EH (cell line): ENCODE data around the gene NOMO2.
"Not testable (repeated sequence)": the region's sequence is repeated elsewhere in the genome, so short reads cannot be mapped to it uniquely, and the experiment has no call there.

Experiments used
- DNase-seq: peaks from one replicate; pipeline ENCODE4 v3.0.0-alpha.2; 2015; ENCODE audit warnings: low read depth

The NOMO2 gene, protein sequence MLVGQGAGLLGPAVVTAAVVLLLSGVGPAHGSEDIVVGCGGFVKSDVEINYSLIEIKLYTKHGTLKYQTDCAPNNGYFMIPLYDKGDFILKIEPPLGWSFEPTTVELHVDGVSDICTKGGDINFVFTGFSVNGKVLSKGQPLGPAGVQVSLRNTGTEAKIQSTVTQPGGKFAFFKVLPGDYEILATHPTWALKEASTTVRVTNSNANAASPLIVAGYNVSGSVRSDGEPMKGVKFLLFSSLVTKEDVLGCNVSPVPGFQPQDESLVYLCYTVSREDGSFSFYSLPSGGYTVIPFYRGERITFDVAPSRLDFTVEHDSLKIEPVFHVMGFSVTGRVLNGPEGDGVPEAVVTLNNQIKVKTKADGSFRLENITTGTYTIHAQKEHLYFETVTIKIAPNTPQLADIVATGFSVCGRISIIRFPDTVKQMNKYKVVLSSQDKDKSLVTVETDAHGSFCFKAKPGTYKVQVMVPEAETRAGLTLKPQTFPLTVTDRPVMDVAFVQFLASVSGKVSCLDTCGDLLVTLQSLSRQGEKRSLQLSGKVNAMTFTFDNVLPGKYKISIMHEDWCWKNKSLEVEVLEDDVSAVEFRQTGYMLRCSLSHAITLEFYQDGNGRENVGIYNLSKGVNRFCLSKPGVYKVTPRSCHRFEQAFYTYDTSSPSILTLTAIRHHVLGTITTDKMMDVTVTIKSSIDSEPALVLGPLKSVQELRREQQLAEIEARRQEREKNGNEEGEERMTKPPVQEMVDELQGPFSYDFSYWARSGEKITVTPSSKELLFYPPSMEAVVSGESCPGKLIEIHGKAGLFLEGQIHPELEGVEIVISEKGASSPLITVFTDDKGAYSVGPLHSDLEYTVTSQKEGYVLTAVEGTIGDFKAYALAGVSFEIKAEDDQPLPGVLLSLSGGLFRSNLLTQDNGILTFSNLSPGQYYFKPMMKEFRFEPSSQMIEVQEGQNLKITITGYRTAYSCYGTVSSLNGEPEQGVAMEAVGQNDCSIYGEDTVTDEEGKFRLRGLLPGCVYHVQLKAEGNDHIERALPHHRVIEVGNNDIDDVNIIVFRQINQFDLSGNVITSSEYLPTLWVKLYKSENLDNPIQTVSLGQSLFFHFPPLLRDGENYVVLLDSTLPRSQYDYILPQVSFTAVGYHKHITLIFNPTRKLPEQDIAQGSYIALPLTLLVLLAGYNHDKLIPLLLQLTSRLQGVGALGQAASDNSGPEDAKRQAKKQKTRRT

DNA sequence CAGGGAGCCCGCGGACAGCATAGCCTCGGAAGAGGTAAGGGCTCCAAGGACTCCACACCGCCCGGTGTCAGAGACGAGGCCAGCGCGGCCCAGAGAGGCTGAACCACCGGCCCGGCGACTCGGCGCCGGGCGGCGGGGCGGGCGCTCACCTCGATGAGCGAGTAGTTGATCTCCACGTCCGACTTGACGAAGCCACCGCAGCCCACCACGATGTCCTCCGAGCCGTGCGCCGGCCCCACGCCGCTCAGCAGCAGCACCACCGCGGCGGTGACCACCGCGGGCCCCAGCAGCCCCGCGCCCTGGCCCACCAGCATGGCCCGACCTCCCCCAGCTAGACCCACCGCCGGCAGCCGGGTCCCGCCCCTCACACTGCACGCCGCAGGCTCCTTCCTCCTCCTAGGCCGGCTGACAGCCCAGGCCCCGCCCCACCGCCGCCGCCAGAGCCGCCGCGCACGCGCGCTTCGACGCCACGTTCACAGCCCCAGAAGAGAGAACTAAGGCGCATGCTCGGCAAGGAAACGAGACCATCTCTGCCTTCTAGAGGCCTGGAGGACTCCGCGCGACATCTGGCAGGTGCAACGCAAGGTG is at the start of gene NOMO2:
Gene NOMO2 (minus strand): TSS at position 371 of the 588 bp plus-strand sequence. CDS start 57 bp downstream, at position 314.
- peak; percentile 35 for DNase-seq

DNA sequence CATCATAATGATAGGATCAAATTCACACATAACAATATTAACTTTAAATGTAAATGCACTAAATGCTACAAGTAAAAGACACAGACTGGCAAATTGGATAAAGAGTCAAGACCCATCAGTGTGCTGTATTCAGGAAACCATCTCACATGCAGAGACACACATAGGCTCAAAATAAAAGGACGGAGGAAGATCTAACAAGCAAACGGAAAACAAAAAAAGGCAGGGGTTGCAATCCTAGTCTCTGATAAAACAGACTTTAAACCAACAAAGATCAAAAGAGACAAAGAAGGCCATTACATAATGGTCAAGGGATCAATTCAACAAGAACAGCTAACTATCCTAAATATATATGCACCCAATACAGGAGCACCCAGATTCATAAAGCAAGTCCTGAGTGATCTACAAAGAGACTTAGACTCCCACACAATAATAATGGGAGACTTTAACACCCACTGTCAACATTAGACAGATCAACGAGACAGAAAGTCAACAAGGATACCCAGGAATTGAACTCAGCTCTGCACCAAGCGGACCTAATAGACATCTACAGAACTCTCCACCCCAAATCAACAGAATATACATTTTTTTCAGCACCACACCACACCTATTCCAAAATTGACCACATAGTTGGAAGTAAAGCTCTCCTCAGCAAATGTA is 48.4 kb upstream of the NOMO2 start:
- DNase-seq = not testable (repeated sequence)

DNA sequence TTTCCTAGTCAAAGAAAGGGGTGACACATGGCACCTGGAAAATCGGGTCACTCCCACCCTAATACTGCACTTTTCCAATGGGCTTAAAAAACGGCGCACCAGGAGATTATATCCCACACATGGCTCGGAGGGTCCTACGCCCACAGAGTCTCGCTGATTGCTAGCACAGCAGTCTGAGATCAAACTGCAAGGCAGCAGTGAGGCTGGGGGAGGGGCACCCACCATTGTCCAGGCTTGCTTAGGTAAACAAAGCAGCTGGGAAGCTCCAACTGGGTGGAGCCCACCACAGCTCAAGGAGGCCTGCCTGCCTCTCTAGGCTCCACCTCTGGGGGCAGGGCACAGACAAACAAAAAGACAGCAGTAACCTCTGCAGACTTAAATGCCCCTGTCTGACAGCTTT is 46.4 kb upstream of the NOMO2 start:
- DNase-seq = not testable (repeated sequence)

DNA sequence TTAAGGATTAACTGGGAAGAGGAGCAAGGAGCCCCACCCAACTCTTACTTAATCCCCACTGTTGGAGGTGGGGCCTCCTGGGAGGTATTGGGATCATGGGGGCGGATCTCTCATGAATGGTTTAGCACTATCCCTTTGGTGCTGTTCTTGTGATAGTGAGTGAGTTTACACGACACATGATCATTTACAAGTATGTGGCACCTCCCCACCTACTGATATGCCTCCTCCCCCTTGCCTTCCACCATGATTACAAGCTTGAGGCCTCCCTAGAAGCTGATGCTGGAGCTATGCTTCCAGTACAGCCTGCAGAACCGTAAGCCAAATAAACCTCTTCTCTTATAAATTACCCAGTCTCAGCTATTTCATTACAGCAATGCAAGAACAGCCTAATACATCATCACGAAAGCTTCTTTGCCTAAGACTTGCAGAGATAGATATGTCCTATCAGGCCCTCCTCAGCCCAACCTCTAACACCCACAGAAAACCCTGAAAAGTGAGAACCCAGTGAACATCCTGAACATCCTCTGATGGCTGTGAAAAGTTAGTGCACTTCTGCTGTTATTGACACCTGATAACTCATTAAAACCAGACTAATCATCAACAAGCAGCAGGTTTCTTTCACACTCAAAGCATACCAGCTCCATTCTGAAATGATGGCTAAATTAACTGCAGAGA is 41.8 kb upstream of the NOMO2 start:
- DNase-seq = not testable (repeated sequence)

DNA sequence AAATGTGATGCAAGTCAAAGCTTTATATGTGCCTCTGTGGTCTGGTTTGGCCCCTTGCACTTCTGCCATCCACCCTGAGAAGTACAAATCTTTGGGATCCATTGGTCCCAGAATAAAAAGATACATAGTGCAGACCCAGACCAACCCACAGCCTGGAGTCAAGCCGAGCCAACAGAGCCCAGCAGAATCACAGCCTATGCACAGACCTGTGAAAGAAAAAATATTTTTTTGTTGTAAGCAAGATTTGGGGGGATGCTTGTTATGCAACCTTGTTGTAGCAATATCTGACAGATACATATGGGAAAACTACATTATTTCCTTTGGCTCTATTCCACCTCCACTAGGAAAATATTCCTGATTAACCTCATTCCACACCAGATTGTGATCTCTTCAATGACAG is 36.7 kb upstream of the NOMO2 start:
- not testable (repeated sequence) for DNase-seq

DNA sequence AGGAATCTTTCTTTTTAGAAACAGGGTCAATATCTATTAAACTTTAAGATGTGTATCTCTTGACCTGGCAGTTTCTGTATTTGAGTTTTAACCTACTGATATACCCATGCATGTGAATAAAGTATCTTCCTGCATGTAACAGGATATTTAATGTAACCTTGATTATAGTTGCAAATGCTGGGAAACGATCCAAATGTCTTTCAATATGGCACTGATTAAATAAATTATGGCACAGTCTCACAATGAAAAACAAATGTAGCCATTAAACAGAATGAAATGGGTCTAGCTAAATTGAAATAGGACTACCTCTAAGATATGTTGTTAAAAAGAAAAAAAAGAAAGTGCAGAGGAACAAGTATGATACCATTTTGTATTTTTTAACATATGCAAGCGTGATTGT is 35.8 kb upstream of the NOMO2 start:
- not testable (repeated sequence) for DNase-seq

DNA sequence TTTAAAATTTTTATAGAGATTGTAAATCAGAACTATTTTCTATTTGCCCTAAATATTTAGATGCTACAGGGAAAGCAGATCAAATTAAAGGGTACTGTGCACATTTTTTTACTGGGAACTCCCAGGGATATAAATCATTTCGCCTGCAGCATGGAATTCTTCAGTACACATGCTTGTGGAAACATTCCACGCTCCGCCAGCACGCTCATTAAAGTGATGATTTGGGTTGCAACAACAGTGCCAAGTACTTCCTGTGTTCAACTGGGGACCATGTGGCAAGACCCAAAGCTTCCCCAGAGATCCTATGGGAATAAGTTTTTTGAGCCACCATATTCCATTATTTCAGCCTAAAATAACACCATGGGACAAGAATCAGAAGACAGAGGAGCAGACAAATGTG is 35.4 kb upstream of the NOMO2 start:
- peak; percentile 54 for DNase-seq

DNA sequence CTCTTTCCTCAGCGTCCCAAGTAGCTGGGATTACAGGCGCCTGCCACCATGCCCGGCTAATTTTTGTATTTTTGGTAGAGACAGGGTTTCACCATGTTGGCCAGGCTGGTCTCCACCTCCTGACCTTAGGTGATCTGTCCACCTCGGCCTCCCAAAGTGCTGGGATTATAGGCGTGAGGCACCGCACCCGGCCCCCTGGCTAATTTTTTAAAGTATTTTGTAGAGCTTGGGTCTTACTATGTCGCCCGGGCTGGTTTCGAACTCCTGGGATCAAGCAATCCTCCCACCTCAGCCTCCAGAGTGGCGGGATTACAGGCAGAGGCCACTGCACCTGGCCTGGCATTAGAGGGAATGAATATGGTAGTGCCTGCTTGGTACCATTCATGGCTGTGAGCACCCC is 33.9 kb upstream of the NOMO2 start:
- not testable (repeated sequence) for DNase-seq

DNA sequence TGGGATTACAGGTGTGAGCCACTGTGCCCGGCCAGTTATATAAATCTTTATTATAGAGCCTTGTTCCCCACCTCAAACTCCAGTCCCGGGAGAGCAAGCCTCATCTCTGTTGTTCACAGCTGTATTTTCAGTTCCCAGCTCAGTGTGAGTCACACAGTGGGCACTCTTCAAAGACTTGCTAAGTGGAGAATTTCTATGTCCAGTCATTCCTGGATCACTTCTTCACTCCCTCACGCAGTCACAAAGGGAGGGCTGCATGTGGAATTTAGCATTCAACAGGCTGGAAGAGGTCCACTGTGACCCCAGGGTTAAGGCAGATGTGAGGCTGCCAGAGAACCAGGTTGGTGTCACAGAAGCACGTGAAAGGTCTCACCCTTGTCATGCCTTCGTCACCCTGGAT is 33.0 kb upstream of the NOMO2 start:
- peak; percentile 65 for DNase-seq

DNA sequence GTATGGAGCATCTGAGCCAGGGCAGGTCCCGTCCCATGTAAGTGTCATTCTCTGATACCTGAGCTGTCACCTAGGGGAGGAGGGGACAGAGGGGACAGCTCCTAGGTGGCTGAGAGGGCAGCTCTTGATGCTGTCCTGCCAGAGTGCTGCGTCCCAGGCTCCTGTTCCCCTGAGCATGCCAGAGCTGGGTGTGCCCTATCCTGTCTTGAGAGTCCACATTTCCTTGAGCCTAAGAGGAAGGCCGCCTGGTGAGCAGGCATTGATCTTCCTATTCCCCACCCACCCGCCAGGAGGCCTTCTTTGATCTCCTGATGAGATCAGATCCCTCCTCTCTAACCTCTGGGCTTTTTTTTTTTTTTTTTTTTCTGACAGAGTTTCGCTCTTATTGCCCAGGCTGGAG is 32.0 kb upstream of the NOMO2 start:
- not testable (repeated sequence) for DNase-seq

DNA sequence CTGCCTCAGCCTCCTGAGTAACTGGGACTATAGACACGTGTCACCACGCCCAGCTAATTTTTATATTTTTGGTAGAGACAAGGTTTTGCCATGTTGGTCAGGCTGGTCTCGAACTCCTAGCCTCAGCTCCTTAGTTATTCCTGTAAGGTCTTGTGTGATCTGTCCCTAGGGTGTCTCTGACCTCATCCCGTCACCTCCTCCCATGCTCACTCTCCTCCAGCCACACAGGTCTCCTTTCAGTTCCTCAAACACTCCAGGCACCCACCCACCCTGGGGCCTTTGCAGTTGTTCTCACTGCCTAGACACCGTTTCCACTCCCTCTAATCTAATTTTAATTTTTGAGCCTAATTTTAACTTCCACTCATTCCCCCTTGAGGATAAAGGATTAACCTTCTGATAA is 31.1 kb upstream of the NOMO2 start:
- DNase-seq = not testable (repeated sequence)

DNA sequence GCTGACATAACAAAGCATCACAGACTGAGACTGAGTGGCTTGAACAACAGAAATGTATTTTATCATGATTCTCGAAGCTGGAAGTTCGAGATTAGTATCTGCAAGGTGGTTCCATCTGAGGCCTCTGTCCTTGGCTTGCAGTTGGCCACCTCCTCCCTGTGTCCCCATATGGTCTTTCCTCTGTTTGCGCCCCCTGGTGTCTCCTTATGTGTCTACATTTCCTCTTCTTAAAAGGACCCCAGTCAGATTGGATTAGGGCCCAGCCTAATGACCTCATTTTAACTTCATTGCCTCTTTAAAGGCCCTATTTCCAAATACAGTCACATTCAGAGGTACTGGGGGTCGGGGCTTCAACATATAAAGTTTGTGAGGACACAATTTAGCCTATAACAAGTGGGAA is 30.0 kb upstream of the NOMO2 start:
- DNase-seq = peak; percentile 47

DNA sequence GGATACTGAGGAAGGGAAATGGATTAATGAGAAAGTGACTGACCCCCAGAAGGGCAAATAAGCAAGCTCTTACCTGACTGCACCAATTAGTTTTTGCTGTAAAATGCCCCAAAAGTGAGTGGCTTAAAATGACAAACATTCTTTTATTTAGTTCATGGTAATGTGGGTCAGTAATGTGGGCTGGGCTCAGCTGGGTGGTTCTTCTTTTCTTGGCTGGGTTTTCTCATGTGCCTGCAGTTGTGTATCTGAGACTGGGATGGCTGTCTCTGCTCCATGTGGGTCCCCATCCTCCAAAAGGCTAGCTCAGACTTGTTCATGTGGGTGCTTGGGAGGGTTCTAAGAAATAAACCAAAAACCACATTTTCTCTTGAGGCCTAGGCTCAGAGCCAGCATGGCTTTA is 29.5 kb upstream of the NOMO2 start:
- DNase-seq = not testable (repeated sequence)

DNA sequence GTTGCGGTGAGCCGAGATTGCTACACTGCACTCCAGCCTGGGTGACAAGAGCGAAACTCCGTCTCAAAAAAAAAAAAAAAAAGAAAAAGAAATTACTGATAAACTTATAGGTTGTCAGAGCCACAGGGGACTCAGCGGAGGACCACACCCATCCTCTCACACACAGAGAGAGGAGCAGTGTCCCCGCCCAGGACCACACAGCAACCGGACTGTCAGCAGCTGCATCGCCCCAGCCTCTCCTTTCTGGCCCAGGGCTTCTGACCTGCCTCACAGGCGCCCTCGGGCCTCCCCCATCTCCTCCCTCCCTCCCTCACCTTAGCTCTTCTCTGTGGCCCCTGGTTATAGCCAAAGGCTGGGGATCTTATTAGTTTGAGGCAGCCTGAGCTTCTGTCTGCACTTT is 27.9 kb upstream of the NOMO2 start:
- not testable (repeated sequence) for DNase-seq

DNA sequence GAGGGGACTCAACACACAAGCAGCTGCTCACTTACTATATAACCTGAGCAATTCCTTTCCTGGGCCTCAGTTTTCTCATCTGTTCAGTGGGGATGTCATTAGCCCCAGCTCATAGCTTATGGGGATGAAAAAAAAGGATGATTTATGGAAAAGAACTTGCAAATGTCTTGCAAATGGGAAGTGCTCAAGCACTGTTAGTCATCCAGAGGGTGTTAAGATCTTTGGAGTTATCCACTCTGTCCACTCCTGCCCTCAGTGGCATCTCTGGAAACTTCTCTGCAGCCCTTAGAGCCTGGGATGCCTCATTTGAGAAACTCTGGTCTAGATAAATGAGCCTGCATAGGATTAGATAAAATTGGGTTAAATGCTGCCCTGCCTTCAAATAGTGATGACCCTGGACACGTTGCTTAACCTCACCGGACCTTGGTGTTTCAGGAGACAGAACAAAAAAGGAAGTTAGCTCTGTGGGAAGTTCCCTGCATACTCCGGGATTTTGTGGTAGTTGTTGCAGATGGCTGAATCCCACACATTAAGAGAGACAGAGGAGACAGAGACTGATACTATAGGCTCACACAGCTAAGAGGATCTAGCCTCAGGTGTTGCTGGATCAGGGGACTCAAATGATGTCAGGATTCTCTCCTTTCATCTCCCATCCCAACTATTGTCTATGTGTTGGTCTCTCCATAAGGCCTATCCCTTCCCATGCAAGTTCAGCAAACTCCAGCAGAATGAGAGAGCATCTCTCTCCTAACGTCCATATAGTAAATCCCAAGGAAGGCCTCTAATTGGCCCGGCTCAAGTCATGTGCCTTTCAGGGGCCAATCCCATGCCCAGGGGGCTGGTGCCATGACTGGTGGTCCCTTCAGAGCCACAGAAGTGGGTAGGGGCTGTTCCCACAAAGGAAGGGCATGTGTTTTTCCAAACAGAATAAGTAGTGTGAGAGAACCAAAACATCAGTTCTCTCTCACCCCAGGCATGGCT is 25.0 kb upstream of the NOMO2 start:
- not testable (repeated sequence) for DNase-seq

DNA sequence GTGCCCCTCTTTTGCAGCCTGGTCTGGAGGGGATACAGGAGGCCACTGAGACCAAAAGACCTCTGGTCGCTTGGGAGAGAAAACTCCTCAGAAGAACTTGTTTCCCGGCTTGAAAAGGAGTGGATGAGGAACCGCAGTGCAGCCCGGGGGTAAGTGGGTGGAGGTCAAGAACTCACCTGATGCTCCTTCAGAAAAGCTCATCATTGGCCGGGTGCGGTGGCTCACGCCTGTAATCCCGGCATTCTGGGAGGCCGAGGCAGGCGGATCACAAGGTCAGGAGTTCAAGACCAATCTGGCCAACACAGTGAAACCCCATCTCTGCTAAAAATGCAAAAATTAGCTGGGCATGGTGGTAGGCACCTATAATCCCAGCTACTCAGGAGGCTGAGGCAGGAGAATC is 23.9 kb upstream of the NOMO2 start:
- not testable (repeated sequence) for DNase-seq

DNA sequence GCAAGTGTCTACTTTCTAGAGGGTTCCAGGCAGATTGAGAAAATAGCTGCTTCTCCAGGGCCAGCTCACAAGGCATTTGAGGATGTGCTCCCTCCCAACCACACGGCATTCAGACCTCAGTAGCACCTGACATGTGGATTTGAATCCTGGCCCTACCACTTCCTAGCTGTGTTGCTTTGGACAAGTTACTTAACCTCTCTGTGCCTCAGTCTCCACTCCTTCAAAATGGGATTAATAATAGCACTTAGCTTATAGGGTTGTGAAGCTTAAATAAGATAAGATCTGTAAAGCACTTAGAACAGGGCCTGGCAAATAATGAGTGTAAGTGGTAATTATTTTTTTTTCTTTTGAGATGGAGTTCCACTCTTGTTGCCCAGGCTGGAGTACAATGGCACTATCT is 21.0 kb upstream of the NOMO2 start:
- no peak for DNase-seq

DNA sequence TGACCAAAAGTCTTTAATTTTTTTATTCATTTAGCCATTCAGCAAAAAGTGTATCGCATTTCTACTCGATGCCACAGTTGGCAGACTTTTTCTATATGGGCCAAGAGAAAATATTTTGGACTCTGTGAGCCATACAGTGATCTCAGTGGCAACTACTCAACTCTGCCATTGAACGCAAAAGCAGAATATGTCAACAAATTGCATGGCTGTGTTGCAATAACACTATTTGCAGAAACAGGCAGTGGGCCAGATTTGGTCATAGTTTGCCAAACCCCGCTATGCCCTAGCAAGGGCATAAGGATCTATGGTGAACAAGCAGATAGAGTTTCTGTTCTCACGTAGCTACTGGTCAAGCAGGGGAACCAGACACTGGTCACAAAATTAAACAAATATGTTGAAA is 18.5 kb upstream of the NOMO2 start:
- DNase-seq = not testable (repeated sequence)

DNA sequence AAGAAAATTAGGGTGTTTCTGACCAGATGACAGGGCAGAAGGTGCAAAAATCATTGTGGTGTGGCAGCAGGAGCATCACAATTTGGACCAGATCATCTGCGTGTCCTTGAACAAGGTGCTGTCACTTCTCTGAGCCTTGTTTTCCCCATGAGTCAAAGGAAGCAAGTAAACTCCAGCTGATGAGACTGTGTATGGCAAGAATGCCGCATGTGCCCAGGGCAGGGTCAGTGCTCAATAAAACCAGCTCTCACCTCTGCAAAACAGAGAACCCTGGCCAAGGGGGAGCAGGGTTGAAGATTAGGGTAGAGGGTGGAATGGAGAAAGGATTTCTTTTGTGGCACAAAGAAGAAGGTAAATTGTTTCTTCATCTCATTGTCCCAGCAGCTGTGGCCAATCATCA is 17.4 kb upstream of the NOMO2 start:
- not testable (repeated sequence) for DNase-seq
